Stimulated activated CD4-positive, alpha-beta T cell treated with anti-CD3 and anti-CD28 coated beads, Interleukin-15, amount 100 ng/mL, for 48 hours (primary cell): ENCODE measurements around the gene HAGHL.
A peak's percentile ranks its signal among the peaks of the same experiment; 100 is the strongest.

Source experiments
- DNase-seq, 2 donors: peaks; one replicate each; pipeline ENCODE4 v3.0.0-alpha.2; 2020; ENCODE audit warnings: low read depth in 2 of 2

Gene HAGHL

GRCh38 chr16:707062-707538 lies 19.8 kb upstream of the HAGHL start:
- no peak for DNase-seq

- no peak for DNase-seq
Observed at GRCh38 chr16:708019-708418, 18.9 kb upstream of the HAGHL start.

- DNase-seq, result no peak
Observed at GRCh38 chr16:708959-709358, 17.9 kb upstream of the HAGHL start.

GRCh38 chr16:709566-710499 lies 17.1 kb upstream of the HAGHL start:
- no peak for DNase-seq

GRCh38 chr16:710500-711075 lies 16.3 kb upstream of the HAGHL start:
- no peak for DNase-seq

GRCh38 chr16:711084-711483 lies 15.8 kb upstream of the HAGHL start:
- no peak for DNase-seq

- DNase-seq, result peak; percentile 51 to 76
Observed at GRCh38 chr16:711548-712320, 15.2 kb upstream of the HAGHL start.

GRCh38 chr16:712740-713250 lies 14.1 kb upstream of the HAGHL start:
- peak; percentile 44 to 50 for DNase-seq

GRCh38 chr16:714079-714478 lies 12.8 kb upstream of the HAGHL start:
- DNase-seq, result no peak

- DNase-seq, result peak; percentile 73 to 89
Observed at GRCh38 chr16:714558-715476, 12.1 kb upstream of the HAGHL start, which contains the start of gene METRN. Gene METRN (plus strand): TSS chr16:715118. CDS start chr16:715290, 172 bp downstream.

GRCh38 chr16:715477-716199 lies 11.3 kb upstream of the HAGHL start:
- DNase-seq, result no peak

GRCh38 chr16:716200-716568 lies 10.7 kb upstream of the HAGHL start:
- no peak for DNase-seq

GRCh38 chr16:716768-717325 lies 10.1 kb upstream of the HAGHL start:
- DNase-seq, result no peak

- no peak for DNase-seq
Observed at GRCh38 chr16:717450-718245, 9.3 kb upstream of the HAGHL start.

- DNase-seq, result no peak
Observed at GRCh38 chr16:718389-718788, 8.5 kb upstream of the HAGHL start.

GRCh38 chr16:718922-719321 lies 8.0 kb upstream of the HAGHL start:
- no peak for DNase-seq

GRCh38 chr16:719815-720446 lies 7.0 kb upstream of the HAGHL start:
- DNase-seq, result no peak

GRCh38 chr16:720447-720989 lies 6.4 kb upstream of the HAGHL start:
- DNase-seq, result peak in 1 of 2 donors; percentile 47
